BJ (cell line): Measurements from ENCODE around the gene SPTLC3. TPM values are rescaled to one million over a fixed set of nuclear protein-coding genes. Genes with fewer than 3 reads are reported as not detected.

Experiments
- CTCF ChIA-PET: fragments of 350-600 bp; formaldehyde crosslinking; extraction: SDS; loops from one replicate; lab custom pipeline; 2021; ENCODE audit warnings: antibody characterized with exemption, inconsistent platforms; lab: Yijun Ruan, JAX
- POLR2A ChIA-PET: fragments of 300-600 bp; sonication (Branson Sonifier 250); formaldehyde crosslinking; extraction: SDS; loops from one replicate; lab custom pipeline; 2021; ENCODE audit warnings: antibody characterized with exemption; lab: Charles Lee
- DNase-seq: peaks from one replicate; pipeline ENCODE4 v3.0.0-alpha.2; 2011; ENCODE audit warnings: low read depth
- H3K27me3 ChIP-seq: 2 replicates; pipeline ENCODE4 v1.6.0; 2011; ENCODE audit warnings: low read length; ENCODE audit not compliant: control insufficient read depth, insufficient read depth
- H3K36me3 ChIP-seq: 2 replicates; pipeline ENCODE4 v1.5.1; 2011; ENCODE audit warnings: low read length; ENCODE audit not compliant: control insufficient read depth, insufficient read depth
- H3K4me3 ChIP-seq: 2 replicates; pipeline ENCODE4 v1.5.1; 2011; ENCODE audit warnings: low read depth, mild to moderate bottlenecking, control low read depth, low read length
- polyA plus RNA-seq: library from polyadenylated mRNA; depleted of rRNA; stranded (reverse); fragments of >200 nt; gene quantifications from 2 replicates; pipeline ENCODE4 v1.2.3, GENCODE V29; 2011
- TF ChIP-seq, protein P1 (sequence below): IDR thresholded peaks from 2 replicates; pipeline ENCODE4 v1.5.1; 2011; ENCODE audit warnings: low read depth, mild to moderate bottlenecking, control low read depth, inconsistent platforms, low read length, moderate library complexity; ENCODE audit not compliant: insufficient read depth

Gene SPTLC3
- polyA plus RNA-seq, 1 experiment = 0.27 TPM

DNA sequence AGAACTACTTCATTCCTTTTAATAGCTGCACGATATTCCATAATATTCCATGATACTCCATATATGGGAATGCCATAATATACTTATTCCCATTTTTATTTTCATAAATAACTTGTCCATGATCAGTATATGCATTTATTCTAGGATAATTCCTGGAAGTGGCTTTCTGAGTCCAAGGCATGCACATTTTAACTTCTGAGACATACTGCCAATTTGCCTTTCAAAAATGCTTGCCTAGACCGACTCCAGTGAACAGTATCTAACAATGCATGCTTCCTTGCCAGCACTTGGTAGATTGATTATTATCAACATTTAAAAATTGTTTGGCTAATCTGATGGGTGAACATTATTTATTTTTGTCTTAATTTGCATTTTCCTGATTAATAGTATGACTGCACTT lies 54.0 kb downstream of the SPTLC3 start:
- CTCF ChIA-PET = no interaction called here

DNA sequence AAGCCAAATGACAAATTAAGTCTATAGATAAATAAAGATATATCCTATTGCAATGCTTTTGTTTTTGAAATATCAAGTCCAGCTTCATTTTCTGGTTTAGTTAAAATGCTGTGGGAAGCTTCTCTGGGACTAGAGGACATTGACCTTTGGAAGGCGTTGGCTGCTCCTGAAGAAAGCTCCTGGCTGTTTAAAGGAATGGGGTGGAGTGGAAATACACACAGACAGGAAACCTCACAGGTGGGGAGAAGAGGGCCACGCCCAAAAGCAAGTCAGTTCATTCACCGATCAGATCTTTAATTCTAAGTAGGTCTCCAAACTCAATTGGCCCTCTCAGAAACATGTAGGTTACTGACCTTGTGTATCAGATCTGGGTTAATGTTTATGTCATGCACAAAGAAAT lies 59.6 kb downstream of the SPTLC3 start:
- POLR2A ChIA-PET = no interaction called here
- DNase-seq = no peak
- no peaks in the 10 kb centered on the region for H3K36me3 ChIP-seq
- CTCF ChIA-PET = no interaction called here
- H3K4me3 ChIP-seq = no peak overlapping the region
- H3K27me3 ChIP-seq = no peaks in the 10 kb centered on the region
- TF ChIP-seq, protein P1, sequence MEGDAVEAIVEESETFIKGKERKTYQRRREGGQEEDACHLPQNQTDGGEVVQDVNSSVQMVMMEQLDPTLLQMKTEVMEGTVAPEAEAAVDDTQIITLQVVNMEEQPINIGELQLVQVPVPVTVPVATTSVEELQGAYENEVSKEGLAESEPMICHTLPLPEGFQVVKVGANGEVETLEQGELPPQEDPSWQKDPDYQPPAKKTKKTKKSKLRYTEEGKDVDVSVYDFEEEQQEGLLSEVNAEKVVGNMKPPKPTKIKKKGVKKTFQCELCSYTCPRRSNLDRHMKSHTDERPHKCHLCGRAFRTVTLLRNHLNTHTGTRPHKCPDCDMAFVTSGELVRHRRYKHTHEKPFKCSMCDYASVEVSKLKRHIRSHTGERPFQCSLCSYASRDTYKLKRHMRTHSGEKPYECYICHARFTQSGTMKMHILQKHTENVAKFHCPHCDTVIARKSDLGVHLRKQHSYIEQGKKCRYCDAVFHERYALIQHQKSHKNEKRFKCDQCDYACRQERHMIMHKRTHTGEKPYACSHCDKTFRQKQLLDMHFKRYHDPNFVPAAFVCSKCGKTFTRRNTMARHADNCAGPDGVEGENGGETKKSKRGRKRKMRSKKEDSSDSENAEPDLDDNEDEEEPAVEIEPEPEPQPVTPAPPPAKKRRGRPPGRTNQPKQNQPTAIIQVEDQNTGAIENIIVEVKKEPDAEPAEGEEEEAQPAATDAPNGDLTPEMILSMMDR = no peak

More for the DNA sequence above, 54.0 kb downstream of the SPTLC3 start:
- no peaks in the 10 kb centered on the region for H3K27me3 ChIP-seq
- TF ChIP-seq, protein P1 = no peak
- DNase-seq = no peak
- no peak overlapping the region for H3K4me3 ChIP-seq
- no peaks in the 10 kb centered on the region for H3K36me3 ChIP-seq
- POLR2A ChIA-PET = no interaction called here

DNA sequence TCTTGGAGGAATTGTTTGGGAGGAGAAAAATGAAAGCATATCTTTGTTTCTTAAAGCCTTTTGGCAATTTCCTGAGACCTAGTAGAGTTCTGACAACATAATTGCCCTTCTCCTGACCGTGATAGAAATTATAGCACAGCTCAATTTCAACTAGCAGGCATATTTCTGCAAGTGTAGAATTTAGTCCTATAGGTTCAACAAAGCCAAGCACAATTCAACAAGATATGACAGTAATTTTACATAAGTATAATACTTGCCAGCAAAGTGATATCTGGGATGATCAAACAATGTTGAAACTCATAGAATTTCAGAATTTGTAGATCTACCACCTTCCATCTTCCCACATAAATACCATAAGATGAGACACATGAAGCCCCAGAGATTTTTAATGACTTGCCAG lies 73.1 kb downstream of the SPTLC3 start:
- no peak overlapping the region for H3K4me3 ChIP-seq
- ChIA-PET POLR2A (no interaction called here), CTCF (no interaction called here)
- no peak for DNase-seq
- TF ChIP-seq, protein P1 = no peak
- no peaks in the 10 kb centered on the region for H3K36me3 ChIP-seq
- H3K27me3 ChIP-seq = no peaks in the 10 kb centered on the region

DNA sequence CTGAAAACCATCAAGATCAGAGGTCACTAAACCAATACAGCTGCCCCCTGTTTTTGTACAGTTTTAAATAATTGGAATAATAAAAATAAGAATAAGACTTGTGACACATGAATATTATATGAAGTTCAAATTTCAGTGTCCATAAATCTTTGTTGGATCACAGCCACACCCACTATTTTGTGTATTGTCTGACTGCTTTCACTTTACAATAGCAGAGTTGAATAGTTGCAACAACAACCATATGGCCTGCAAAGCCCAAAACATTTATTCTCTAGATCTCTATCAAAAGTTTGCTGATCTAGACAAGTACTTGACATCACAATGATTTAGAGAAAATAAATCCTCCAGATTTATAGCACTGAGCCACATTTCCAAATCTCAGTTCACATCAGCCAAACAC lies 73.6 kb downstream of the SPTLC3 start:
- TF ChIP-seq, protein P1 = no peak
- ChIA-PET POLR2A (no interaction called here), CTCF (no interaction called here)
- Histone ChIP-seq H3K36me3 (no peaks in the 10 kb centered on the region), H3K27me3 (no peaks in the 10 kb centered on the region), H3K4me3 (no peak overlapping the region)
- no peak for DNase-seq

DNA sequence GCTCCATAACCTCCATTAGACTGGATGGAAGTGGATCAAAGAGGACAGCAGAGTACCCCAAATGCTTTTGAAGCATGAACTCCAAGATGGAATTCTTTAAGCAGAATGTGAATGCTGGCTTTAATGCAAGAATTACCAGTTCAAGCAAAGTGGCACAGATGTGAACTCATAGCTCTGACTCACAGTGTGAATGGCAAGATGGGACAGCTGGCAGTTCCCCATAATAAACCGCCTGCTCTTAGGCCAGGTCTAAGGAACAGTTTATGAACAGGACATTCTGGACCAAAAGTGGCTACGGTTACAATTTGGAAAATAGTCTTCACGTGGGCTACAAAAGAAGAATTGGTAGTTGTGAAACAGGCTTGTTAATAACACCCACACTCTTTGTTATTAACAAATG lies 76.5 kb downstream of the SPTLC3 start:
- TF ChIP-seq, protein P1 = no peak
- Histone ChIP-seq H3K27me3 (no peaks in the 10 kb centered on the region), H3K4me3 (no peak overlapping the region), H3K36me3 (no peaks in the 10 kb centered on the region)
- DNase-seq = no peak
- ChIA-PET CTCF (interaction anchor here (1.1 kb wide), 1 partner anchor 160 kb away, joined by 5 read pairs; no protein-coding TSS in a partner anchor), POLR2A (no interaction called here)
